Hindlimb muscle (tissue), 1 donor: Measurements from ENCODE around the gene RNF175. TPM values are rescaled to one million over a fixed set of nuclear protein-coding genes. Genes with fewer than 3 reads are reported as not detected.

Experiments
- DNase-seq: peaks from one replicate; pipeline ENCODE4 v3.0.0-alpha.2; 2013
- polyA plus RNA-seq: library from polyadenylated mRNA; unstranded; fragments of 120-200 nt; gene quantifications from one replicate; pipeline ENCODE4 v1.2.1, GENCODE V29; 2013; ENCODE audit not compliant: insufficient read length

Gene RNF175
- polyA plus RNA-seq, 1 donor, result 0.25 TPM

DNA sequence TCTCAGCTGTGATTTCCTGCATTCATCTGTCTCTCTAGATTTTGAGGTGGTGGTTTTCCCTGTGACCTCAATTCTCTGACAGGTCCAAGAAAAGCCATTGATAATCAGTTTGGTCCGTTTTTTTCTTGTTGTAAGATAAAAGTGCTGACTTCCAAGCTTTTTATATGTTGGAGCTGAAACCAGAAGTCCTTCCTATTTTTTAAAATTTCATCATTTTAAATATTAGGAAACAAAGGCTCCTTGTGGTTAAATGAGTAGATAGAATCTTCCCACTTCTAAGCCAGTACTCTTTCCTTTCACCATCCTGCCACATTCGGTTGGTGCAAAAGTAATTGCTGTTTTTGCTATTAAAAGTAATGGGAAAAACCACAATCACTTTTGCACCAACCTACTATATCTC lies 18.3 kb downstream of the RNF175 start:
- no peak for DNase-seq

DNA sequence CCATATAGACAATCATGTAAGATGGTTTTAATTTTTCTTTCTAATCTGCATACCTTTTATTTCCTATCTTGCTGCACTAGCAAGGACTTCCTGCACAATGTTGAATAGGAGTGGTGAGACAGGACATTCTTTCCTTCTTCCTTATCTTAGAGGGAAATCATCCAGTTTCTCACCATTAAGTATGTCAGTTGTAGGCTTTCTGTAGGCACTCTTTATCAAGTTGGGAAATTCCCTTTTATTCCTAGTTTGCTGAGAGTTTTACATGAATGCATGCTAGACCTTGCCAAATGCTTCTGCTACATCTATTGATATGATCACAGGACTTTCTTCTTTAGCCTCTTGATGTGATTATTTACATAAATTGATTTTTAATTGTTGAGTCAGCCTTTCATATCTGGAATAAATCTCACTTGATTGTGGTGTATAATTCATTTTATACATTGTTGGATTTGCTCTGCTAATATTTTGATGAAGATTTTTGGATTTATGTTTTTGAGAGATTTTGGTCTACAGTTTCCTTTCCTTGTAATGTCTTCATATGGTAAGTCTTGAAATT lies 23.8 kb downstream of the RNF175 start:
- DNase-seq, result no peak

DNA sequence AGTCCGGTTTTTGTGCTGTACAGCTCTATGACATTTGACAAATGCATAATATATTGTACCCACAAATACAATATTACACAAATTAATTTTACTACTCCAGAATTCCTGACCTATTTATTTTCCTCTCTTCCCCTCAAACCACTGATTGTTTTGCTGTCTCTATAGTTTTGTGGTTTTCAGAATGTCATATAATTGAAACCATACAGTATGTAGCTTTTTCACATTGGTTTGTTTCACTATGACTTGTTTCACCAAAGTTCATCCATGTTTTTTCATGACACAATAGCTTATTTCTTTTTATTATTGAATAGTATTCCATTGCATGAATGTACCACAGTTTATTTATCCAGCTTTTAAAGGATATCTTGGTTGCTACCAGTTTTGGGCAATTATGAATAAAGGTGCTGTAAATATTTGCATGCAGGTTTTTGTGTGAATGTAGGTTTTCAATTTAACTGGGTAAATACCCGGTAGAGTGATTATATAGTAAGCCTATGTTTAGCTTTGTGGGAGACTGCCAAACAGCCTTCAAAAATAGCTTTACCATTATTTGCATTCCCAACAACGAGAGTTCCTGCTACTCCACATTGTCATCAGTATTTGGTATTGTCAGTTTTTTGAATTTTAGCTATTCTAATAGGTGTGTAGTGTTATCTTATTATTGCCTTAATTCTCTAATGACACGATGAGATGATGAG lies 25.9 kb downstream of the RNF175 start:
- DNase-seq, result no peak

DNA sequence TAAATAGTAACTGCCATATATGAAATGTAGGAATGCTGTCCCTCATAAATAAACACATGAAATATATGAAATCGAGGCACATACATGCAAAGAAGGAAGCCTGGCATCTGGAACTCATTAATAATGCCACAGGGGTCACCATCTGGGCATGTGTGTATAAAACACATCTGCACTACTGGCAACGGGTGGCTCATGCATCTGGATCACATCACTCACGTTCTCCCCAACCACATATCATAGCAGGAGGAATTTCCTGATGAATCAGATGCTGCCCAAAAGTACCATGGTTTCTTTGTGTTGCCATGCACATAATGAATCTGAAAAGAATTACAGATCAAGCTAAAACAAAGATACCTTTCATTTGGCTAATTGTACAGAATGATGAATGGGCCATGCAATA lies 28.6 kb downstream of the RNF175 start:
- no peak for DNase-seq

DNA sequence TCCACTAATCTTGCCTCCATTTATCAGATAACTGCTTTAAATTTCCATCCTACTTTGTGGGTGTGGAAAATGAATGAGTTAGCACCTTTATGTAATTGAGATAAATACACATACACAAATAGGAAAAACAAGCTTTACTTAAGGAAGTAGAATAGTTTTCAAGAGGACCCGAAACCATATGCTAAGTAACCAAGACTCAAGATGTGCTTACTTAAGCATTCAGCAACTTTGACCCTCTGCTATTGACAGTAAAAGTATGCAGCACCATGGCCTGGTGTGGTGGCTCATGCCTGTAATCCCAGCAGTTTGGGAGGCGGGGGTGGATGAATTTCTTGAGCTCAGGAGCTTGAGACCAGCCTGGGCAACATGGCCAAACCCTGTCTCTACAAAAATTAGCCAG lies 29.9 kb downstream of the RNF175 start:
- DNase-seq, result no peak

DNA sequence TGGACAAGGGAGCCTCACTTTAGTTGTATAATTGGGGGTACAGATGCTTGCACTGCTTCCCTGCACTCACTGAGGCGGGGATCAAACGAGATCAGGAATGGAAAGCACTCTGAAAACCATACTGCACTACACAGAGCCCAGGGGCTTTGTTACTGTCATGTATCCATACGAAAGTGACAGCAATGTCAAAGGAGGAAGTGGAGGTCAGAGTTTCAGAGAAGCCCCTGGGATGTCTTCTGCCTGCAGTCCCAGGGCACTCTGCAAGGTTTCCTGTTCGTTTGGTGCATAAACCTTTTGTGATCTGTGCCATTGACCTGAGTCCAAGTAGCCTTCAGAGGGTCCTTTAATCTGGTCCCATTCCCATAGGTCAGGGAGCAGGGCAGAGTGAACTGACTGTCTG lies 31.2 kb downstream of the RNF175 start:
- no peak for DNase-seq

DNA sequence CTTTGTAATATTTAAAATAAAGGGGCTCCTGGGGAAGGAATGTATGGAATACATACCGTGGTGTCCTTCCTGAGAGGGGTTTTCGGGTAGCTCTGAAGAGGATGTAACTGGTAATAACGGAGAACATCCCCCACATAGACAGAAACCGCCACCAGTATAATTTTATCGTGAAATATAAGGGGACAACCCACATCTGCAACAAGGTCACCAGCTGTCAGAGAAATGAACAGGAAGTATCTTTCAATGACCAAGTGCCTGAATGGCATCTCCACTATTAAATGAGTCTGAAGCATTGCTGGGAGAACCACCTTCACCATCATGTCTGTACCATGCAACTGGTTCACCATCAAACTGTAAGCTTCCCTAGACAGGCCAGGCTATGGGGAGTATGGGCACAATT lies 31.7 kb downstream of the RNF175 start:
- DNase-seq, result no peak

DNA sequence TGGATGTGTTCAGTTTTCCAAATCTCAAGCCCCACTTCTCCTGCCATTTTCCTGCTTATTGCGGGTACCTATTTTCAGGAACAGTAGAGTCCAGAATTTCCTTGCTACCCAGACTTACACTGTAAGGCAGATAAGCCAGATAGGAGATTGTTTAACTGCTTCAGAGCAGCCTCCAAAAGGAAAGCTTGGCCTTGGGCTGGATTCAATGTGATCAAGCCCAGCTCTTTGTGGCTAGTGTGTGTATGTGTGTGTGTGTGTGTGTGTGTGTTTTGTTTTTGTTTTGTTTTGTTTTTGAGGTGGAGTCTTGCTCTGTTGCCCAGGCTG lies 34.0 kb downstream of the RNF175 start:
- no peak for DNase-seq

DNA sequence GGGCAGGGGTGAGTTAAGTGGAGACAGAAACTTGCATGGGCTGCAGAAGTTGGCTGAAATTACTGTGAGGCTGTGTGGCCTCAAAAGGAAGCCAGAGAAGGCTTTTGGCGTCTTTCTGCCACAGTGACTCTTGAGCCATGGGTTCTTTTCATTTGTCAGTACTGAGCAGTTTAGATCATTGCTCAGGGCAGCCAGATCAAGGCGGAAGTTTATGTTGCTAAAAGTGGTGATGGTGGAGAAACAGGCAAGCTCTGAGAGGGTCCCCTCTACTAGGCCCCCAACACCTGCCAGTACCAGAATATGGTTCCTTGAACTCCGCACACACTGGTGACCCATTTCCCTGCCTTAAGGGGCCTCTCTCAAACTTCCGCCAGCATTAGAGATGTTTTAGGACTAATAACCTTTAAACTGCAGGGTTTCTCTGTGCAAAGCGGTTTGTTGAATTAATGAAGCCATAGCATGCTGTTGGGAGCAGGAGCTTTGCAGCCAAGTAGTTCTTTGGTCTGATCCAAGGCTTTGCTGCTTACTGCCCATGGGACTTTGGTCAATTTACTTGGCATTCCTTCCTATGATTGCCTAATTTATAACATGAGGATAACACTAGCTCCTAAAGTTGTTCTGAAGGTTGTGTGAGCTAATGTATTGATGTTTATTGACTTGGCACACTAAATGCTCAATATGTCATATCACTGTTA lies 34.5 kb downstream of the RNF175 start:
- DNase-seq, result peak; percentile 42

DNA sequence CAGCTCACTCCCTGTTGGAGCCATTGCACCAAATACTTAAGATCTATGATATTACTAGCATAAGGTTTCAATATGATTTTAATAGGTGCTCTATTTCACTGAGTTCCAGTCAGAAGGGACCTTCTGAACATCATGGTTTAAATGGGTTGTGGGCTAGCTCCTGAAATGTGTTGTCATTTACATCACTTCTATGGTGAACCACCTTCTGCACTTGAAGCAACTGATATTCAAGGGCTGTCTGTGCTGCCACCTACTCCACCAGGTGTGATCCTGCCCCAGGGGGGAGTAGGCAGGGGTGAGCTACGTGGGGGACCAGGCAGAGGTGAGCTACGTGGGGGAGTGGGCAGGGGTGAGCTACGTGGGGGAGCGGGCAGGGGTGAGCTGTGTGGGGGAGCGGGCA lies 35.2 kb downstream of the RNF175 start:
- DNase-seq, result no peak

DNA sequence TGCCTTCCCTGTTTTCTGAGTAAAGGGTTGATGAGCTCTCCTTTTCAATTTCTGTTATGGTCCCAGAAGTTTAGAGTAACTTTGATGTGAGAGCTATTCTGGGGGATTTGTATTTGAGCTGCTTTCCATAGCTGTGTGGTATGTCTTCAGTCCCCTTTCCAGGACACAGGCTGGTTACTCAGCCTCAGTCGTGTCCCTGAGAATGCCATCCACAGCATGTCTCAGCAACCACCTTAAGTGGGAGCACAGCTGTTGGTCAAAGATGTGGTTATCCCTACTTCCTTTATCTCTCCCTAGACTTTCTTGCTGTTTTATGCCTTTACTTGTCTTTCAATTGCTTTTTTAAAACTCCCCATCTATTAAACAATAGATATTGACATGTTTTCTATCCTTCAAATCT lies 37.8 kb downstream of the RNF175 start:
- no peak for DNase-seq

DNA sequence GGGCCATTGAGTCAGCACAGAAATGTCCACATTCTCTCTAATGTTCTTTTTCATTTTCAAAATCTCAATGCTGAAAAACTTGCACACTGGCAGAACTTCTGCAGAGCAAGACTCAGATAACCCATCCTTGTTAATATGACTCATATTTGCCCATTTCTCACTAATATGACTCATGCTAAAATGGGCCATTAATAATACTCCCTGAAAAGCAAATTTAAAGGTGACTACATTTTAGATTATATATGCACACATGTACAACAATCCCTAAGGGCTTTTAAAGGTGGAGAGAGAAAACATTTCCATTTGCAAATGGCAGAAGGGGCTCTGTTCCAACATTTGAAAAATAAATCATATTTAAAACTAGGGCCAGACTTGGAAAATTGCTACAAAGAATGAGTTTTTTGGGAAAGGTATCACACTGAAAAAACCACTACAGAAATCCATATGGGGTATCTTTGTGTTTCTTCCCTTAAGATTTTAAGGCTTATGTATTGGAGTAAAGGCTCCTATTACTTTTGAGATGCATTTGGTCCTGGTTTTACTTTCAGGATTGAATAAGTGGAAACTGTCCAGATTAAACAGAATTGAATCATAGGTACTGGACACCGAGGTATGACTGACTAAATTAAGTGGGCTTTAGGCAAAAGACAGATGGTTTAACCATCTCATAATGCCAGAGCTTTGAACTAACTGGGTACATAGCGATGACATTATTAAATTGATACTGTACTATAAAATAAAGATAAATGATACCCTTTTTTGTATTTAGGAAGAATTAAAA lies 45.8 kb downstream of the RNF175 start:
- DNase-seq, result no peak

DNA sequence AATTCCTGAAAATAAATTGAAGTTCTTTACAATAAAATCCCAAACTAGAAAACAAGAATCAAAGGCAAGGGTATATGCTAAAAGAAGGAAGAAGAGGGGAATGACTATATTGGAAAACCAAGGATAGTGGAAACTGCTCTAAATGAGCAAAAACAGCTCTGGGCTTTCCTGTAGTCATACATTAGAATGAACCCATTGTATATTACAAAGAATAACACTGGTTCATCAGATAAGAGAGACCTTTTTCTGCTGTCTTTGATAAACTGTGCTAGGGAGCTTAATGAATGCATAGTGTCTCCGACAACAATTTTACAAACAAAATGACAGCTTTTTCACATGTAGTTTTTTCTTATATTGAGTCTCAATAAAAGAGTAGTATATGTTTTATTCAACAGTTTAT lies 49.1 kb downstream of the RNF175 start:
- no peak for DNase-seq

DNA sequence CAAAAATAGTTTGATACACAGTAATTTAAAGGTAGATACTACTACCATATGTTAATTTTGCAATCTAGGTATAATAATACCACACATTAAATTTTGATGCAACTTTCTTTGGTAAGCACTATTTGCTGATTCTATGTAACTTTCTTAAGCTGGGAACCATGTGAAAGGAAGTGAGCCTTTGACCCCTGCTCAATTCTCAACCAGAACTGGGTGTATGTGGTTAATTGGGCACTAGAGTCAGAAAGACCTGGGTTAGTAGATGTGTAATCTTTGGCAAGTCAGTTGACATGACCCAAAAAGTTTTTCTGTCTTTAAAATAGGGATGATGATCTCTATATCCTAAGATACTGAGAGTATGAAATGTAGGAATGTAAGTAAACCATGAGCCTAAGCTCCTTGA lies 53.3 kb downstream of the RNF175 start:
- DNase-seq, result no peak

DNA sequence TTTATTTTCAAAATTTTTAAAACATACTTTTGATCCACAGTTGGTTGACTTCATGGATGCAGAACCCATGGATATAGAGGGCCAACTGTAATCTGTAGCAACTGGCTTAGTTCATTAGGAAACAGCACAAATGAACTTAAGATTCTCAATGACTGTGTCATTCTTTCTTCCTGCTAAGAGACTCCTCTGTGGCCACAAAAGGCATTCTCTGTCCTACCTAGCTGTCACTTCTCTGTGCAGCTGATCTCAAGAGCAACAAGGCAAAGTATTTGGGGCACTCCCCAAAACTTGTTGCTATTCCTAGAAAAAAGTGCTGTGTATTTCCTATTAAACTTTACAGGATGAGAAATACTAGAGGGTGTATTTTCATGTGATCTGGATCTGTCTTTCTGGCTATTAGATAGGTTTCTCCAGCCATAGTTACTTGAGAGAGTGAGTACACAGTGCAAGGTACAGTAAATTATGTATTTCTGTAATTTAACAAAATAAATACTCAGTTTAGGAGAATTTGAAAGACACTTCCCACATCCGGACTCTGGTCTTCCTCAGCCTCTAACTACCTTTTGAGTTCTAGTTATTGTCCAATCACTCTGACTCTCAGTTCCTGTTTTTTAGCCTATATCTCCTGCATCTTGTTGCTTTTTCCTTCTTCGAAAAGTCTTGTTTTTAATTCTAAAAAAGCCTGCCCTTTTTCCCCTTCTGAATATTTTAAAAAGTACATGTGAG lies 53.9 kb downstream of the RNF175 start:
- DNase-seq, result no peak

DNA sequence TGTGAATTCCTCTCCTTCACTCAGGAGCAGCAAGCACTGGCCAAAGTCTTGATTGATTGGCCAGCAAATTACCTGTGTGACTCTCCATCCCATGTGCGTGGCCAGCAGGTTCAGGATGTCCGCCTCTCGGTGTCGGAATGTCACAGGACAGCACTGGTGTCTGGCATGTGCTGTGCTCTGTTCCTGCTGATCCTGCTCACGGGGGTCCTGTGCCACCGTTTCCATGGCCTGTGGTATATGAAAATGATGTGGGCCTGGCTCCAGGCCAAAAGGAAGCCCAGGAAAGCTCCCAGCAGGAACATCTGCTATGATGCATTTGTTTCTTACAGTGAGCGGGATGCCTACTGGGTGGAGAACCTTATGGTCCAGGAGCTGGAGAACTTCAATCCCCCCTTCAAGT lies 55.3 kb downstream of the RNF175 start:
- DNase-seq, result no peak

DNA sequence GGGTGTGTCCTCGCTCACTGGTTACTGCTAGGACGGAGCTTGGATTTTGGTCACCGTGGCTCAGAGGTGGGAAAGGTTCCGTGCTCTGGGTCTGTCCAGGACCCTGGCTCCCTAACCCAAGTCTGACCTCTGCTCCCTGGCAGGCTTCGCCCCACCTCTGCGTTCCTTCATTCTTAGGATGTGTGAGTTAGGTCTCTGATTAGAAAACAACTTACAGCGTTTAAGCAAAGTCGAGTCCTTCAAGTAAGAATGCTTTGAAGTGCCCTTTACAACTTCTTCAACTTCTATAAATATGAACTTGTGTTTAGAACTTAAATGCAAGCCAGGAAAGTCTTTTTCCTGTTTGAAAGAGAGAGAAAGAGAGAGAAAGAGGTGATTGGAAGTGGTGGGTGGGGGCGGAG lies 74.9 kb downstream of the RNF175 start:
- no peak for DNase-seq

DNA sequence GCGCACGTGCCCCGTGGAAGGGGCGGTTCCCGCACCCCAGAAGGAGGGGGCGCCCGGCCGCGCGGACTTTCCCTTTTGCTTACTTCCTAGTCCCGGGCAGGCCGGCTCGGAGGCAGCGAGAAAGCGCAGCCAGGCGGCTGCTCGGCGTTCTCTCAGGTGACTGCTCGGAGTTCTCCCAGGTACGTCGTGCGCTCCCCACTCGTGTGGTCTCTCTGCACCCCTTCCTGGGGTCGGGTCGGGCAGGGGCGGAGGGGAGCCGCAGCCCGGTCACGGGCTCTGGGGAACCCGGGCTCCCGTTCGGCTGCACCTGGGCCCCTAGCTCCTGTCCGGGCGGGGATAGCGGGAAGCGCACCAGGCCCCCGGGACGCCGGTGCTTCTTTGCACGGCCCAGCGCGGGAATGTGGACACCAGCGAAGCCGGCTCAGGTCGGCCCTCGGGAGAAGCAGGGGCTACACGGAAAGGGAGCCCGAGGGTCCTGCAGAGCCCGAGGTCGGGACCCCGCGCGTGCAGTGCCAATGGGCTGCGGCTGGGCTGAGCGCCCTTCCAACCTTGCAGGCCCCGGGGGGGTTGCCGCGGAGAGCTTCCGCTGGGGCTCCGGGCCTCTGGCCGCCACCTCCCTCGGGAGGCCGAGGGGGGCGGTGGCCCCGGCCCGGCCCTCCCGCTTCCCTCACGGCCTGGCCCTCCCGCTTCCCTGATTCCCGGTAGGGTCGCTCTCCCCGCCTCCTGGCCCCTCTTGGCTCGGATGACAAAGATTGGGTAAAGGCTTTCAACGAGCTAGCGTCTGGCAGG lies 75.4 kb downstream of the RNF175 start, which contains the start of gene TLR2:
TLR2 (plus strand) TSS at position 99 of the 789 bp plus-strand sequence. CDS start 18,628 bp downstream, outside the sequence.
- peak; percentile 67 for DNase-seq

DNA sequence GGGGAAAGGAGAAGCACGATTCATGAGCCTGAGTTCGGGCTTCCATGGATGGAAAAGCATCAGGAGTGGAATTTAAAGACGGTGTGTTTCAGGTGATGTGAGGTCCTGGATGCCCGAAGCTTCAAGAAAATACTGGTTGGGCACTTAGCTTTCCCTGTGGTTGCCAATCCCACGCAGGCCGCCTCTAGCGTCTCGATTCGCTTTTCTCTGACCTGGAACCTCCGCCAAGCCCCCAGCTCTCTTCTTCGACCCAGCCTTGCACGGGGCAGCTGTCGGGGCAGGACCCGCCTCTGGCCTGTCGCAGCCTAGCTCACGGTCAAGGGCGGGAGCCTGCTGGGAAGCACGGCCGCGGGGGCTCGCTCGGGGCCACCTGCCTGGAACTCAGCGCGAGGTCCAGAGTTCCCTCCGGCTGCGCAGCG lies 76.1 kb downstream of the RNF175 start:
- no peak for DNase-seq

DNA sequence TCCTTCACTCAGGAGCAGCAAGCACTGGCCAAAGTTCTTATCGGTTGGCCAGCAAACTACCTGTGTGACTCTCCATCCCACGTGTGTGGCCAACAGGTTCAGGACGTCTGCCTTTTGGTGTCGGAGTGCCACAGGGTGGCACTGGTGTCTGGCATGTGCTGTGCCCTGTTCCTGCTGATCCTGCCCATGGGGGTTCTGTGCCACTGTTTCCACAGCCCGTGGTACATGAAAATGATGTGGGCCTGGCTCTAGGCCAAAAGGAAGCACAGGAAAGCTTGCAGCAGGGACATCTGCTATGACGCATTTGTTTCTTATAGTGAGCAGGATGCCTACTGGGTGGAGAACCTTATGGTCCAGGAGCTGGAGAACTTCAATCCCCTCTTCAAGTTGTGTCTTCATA lies 80.3 kb downstream of the RNF175 start:
- no peak for DNase-seq

DNA sequence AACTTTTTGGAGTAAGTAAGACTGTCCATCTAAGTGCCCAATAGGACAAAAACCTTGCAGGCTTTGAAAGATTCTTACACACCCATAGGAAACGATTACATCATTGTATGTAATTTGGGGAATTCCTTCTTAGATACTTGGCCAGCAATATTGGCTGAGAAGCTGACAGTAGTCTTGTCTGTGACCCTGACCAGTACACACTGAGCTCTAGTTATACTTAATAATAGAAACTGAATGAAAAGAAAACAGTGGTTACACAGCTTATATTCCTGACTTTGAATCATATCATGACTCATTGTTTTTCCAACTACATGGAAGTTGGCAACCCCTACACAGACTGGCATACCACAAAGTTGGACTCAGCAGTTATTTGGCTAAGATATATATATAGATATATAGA lies 82.8 kb downstream of the RNF175 start:
- no peak for DNase-seq

DNA sequence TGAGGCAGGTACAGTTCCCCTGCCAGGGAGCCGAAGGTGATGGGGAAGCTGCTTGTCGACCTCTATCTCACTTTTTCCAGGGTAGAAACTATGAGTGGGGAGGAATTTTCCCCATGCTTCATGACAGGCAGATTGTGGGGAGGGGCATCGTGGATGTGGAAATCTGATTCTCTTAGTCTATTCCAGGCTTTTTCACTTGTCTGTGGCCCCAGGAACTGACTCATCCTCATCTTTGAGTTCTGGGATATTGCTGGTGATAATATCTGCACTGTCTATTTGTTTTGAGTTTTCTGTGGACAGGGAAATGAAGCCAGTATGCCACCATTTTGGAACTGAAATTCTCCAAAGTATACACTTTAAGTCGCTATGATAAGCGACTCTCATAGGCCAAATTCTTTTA lies 83.3 kb downstream of the RNF175 start:
- no peak for DNase-seq
